Liver (tissue), 3 donors: ENCODE measurements around the gene HOXA1.

Experiments
- ATF3 ChIP-seq: IDR thresholded peaks from 2 replicates; pipeline ENCODE4 v1.6.1; 2016; ENCODE audit warnings: antibody characterized with exemption
- CTCF ChIP-seq: fragments of 150-350 bp; IDR thresholded peaks from 2 replicates; pipeline ENCODE4 v1.5.1; 2017; ENCODE audit warnings: improper control_type of control experiment, low read depth, low read length; ENCODE audit not compliant: missing input control
- EGR1 ChIP-seq, 2 donors: IDR thresholded peaks; 2 replicates each; pipeline ENCODE4 v1.6.1; 2016 to 2018; ENCODE audit warnings: antibody characterized with exemption in 2 of 2, low read depth in 2 of 2
- GABPA ChIP-seq, 2 donors: IDR thresholded peaks in 1 of 2; conservative IDR thresholded peaks in 1 of 2; 2 replicates each; pipeline ENCODE4 v1.6.1; 2016; ENCODE audit warnings: antibody characterized with exemption in 2 of 2, mild to moderate bottlenecking in 1 of 2, moderate library complexity in 1 of 2
- JUND ChIP-seq, 2 donors: IDR thresholded peaks; 2 replicates each; pipeline ENCODE4 v1.6.1; 2016; ENCODE audit warnings: antibody characterized with exemption in 2 of 2
- RAD21 ChIP-seq, 2 donors: IDR thresholded peaks; 2 replicates each; pipeline ENCODE4 v1.6.1; 2016; ENCODE audit warnings: antibody characterized with exemption in 2 of 2, mild to moderate bottlenecking in 2 of 2
- REST ChIP-seq: IDR thresholded peaks from 2 replicates; pipeline ENCODE4 v1.6.1; 2016; ENCODE audit warnings: antibody characterized with exemption, mild to moderate bottlenecking
- RXRA ChIP-seq, 2 donors: IDR thresholded peaks; 2 replicates each; pipeline ENCODE4 v1.6.1; 2017 to 2018; ENCODE audit warnings: antibody characterized with exemption in 2 of 2, mild to moderate bottlenecking in 1 of 2
- SP1 ChIP-seq: IDR thresholded peaks from 2 replicates; pipeline ENCODE4 v1.6.1; 2018; ENCODE audit warnings: antibody characterized with exemption, mild to moderate bottlenecking
- TAF1 ChIP-seq: conservative IDR thresholded peaks from 2 replicates; pipeline ENCODE4 v1.6.1; 2016; ENCODE audit warnings: antibody characterized with exemption, mild to moderate bottlenecking
- YY1 ChIP-seq: IDR thresholded peaks from 2 replicates; pipeline ENCODE4 v1.6.1; 2016; ENCODE audit warnings: antibody characterized with exemption, mild to moderate bottlenecking
- ZBTB33 ChIP-seq: IDR thresholded peaks from 2 replicates; pipeline ENCODE4 v1.6.1; 2016; ENCODE audit warnings: antibody characterized with exemption
- donor health status: healthy.
- donor health status: healthy.

GRCh38 chr7:27144781-27145164 lies 49.0 kb upstream of the HOXA1 start:
- TF ChIP-seq CTCF (no peak), SP1 (no peak), TAF1 (no peak), GABPA (IDR thresholded peaks at IDR 0.05 in 1 of 2, conservative IDR thresholded peaks at IDR 0.05 in 1 of 2) (no peak), ZBTB33 (no peak), EGR1 (IDR thresholded peaks at IDR 0.05; ENCODE audit: low read depth in 2 of 2) (no peak), YY1 (no peak), JUND (IDR thresholded peaks at IDR 0.05) (no peak), RXRA (IDR thresholded peaks at IDR 0.05) (no peak), REST (no peak), ATF3 (no peak), RAD21 (IDR thresholded peaks at IDR 0.05) (no peak)
